Neural progenitor cell (in vitro differentiated cells): ENCODE data around the gene HCCS. TPM values are rescaled to one million over a fixed set of nuclear protein-coding genes. Genes with fewer than 3 reads are reported as not detected.

Experiments
- DNase-seq: peaks from one replicate; pipeline ENCODE4 v3.0.0-alpha.2; 2016; ENCODE audit warnings: low spot score
- H2AFZ ChIP-seq: fragments of 200-600 bp; sonication (generic); replicated peaks from 2 replicates; pipeline ENCODE4 v1.6.1; 2016; ENCODE audit warnings: antibody characterized with exemption
- H3F3A ChIP-seq: fragments of 200-600 bp; sonication (generic); 2 replicates; pipeline ENCODE4 v1.6.1; 2016; ENCODE audit warnings: antibody characterized with exemption, low read depth
- H3K27ac ChIP-seq: fragments of 200-600 bp; sonication (generic); 2 replicates; pipeline ENCODE4 v1.5.1; 2016; ENCODE audit warnings: mild to moderate bottlenecking
- H3K27me3 ChIP-seq: fragments of 200-600 bp; sonication (generic); 2 replicates; pipeline ENCODE4 v1.6.1; 2016; ENCODE audit warnings: mild to moderate bottlenecking, moderate library complexity
- H3K36me3 ChIP-seq: fragments of 200-600 bp; sonication (generic); 2 replicates; pipeline ENCODE4 v1.5.1; 2016
- H3K4me1 ChIP-seq: fragments of 200-600 bp; sonication (generic); 2 replicates; pipeline ENCODE4 v1.6.1; 2016; ENCODE audit warnings: mixed run types
- H3K4me2 ChIP-seq: fragments of 200-600 bp; sonication (generic); 2 replicates; pipeline ENCODE4 v1.6.1; 2016
- H3K4me3 ChIP-seq: fragments of 200-600 bp; sonication (generic); 2 replicates; pipeline ENCODE4 v1.5.1; 2016
- H3K79me2 ChIP-seq: fragments of 200-600 bp; sonication (generic); 2 replicates; pipeline ENCODE4 v1.6.1; 2016; ENCODE audit warnings: low read depth
- H3K9ac ChIP-seq: fragments of 200-600 bp; sonication (generic); 2 replicates; pipeline ENCODE4 v1.6.1; 2016
- H3K9me3 ChIP-seq: fragments of 200-600 bp; sonication (generic); 2 replicates; pipeline ENCODE4 v1.5.1; 2016; ENCODE audit warnings: low read depth
- H4K20me1 ChIP-seq: fragments of 200-600 bp; sonication (generic); 2 replicates; pipeline ENCODE4 v1.6.1; 2016; ENCODE audit warnings: low read depth
- H3K27ac Mint-ChIP-seq: 3 replicates; pipeline ENCODE4 v1.8.0; 2021; ENCODE audit warnings: mixed read lengths
- H3K27me3 Mint-ChIP-seq: 2 replicates; pipeline ENCODE4 v1.8.0; 2022; ENCODE audit warnings: low read depth, mild to moderate bottlenecking, inconsistent platforms, moderate library complexity, mixed read lengths; ENCODE audit not compliant: insufficient read depth
- H3K36me3 Mint-ChIP-seq: 3 replicates; pipeline ENCODE4 v1.8.0; 2021; ENCODE audit warnings: mixed read lengths
- H3K4me1 Mint-ChIP-seq: 3 replicates; pipeline ENCODE4 v1.8.0; 2021; ENCODE audit warnings: mixed read lengths
- H3K4me3 Mint-ChIP-seq: 3 replicates; pipeline ENCODE4 v1.8.0; 2021; ENCODE audit warnings: mild to moderate bottlenecking, moderate library complexity, mixed read lengths
- H3K9me3 Mint-ChIP-seq: 3 replicates; pipeline ENCODE4 v1.8.0; 2020; ENCODE audit warnings: mixed read lengths
- CTCF ChIP-seq: fragments of 200-600 bp; sonication (generic); IDR thresholded peaks from 2 replicates; pipeline ENCODE4 v1.5.1; 2017; ENCODE audit warnings: antibody characterized with exemption, mild to moderate bottlenecking
- EZH2 ChIP-seq: fragments of 200-600 bp; sonication (generic); IDR thresholded peaks from 2 replicates; pipeline ENCODE4 v1.6.1; 2017; ENCODE audit warnings: antibody characterized with exemption, mild to moderate bottlenecking, moderate library complexity
- EZH2phosphoT487 ChIP-seq: fragments of 200-600 bp; sonication (generic); IDR thresholded peaks from 2 replicates; pipeline ENCODE4 v1.6.1; 2017; ENCODE audit warnings: antibody characterized with exemption
- total RNA-seq: library from RNA; depleted of rRNA; stranded (reverse); fragments of >200 nt; gene quantifications from 2 replicates; pipeline ENCODE4 v1.2.3, GENCODE V29; 2015; ENCODE audit warnings: low replicate concordance

HCCS gene
- total RNA-seq, 1 donor from 2014 or later, result 19.8 TPM

DNA sequence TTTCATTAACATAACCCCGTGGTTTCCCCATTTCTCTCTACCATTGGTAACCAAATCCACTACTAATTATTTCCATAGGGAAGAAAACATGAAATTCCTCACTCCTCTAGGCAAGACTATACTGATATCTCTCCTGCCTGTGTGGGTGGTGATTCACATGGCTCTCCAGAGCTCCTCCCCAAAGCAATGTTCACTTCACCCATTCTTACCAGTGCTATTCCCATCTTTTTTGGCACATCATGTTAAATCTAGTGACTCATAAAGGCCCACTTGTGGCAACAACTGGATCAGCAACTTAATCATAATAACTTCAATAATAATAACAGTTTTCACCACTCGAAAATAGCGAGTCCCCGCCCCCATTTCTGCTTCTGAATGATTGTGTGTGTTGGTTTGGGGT is 6.1 kb upstream of the HCCS start:
- no peak for DNase-seq
- H3K36me3 Mint-ChIP-seq, result peaks cover 2% of the 10 kb centered on the region
- Histone ChIP-seq H4K20me1 (no peaks in the 10 kb centered on the region), H2AFZ (no peak overlapping the region), H3K36me3 (no peaks in the 10 kb centered on the region), H3F3A (no peaks in the 10 kb centered on the region), H3K9me3 (no peaks in the 10 kb centered on the region), H3K27me3 (no peaks in the 10 kb centered on the region), H3K9ac (no peak overlapping the region), H3K4me3 (no peak overlapping the region), H3K4me1 (no peaks in the 10 kb centered on the region), H3K27ac (no peak overlapping the region), H3K79me2 (no peaks in the 10 kb centered on the region), H3K4me2 (no peak overlapping the region)
- no peak overlapping the region for H3K4me3 Mint-ChIP-seq
- no peak overlapping the region for H3K27ac Mint-ChIP-seq
- TF ChIP-seq CTCF (no peak), EZH2 (no peak), EZH2phosphoT487 (no peak)
- H3K9me3 Mint-ChIP-seq, result no peaks in the 10 kb centered on the region
- H3K27me3 Mint-ChIP-seq, result peaks cover 3% of the 10 kb centered on the region
- H3K4me1 Mint-ChIP-seq, result peaks cover 23% of the 10 kb centered on the region

- H3K27me3 Mint-ChIP-seq, result peaks cover 3% of the 10 kb centered on the region
- no peaks in the 10 kb centered on the region for H3F3A ChIP-seq
- H3K4me1 ChIP-seq, result no peaks in the 10 kb centered on the region
- H3K79me2 ChIP-seq, result peaks cover 22% of the 10 kb centered on the region
- no peak overlapping the region for H3K4me2 ChIP-seq
- DNase-seq, result no peak
- H2AFZ ChIP-seq, result no peak overlapping the region
- no peak overlapping the region for H3K9ac ChIP-seq
- peaks cover 3% of the 10 kb centered on the region for H3K4me1 Mint-ChIP-seq
- H3K27ac Mint-ChIP-seq, result no peak overlapping the region
- H3K4me3 ChIP-seq, result no peak overlapping the region
- H4K20me1 ChIP-seq, result peaks cover 7% of the 10 kb centered on the region
- H3K9me3 Mint-ChIP-seq, result peaks cover 3% of the 10 kb centered on the region
- no peak overlapping the region for H3K27ac ChIP-seq
- no peak for TF ChIP-seq EZH2phosphoT487
- no peak for TF ChIP-seq EZH2
- TF ChIP-seq CTCF, result no peak
- H3K27me3 ChIP-seq, result no peaks in the 10 kb centered on the region
- no peaks in the 10 kb centered on the region for H3K36me3 ChIP-seq
- no peaks in the 10 kb centered on the region for H3K9me3 ChIP-seq
- H3K36me3 Mint-ChIP-seq, result peaks cover 2% of the 10 kb centered on the region
- no peak overlapping the region for H3K4me3 Mint-ChIP-seq
These were observed 2.7 kb upstream of the HCCS start for GRCh38 chrX:11108253-11108941.

GRCh38 chrX:11109968-11110367 is 1.2 kb upstream of the HCCS start:
- Histone ChIP-seq H2AFZ (no peak overlapping the region), H3K9me3 (no peaks in the 10 kb centered on the region), H3K4me2 (peak overlapping the region; percentile 72), H3K79me2 (peaks cover 30% of the 10 kb centered on the region), H4K20me1 (peaks cover 7% of the 10 kb centered on the region), H3K27ac (no peak overlapping the region), H3F3A (no peaks in the 10 kb centered on the region), H3K9ac (no peak overlapping the region), H3K4me1 (no peaks in the 10 kb centered on the region), H3K4me3 (no peak overlapping the region), H3K27me3 (no peaks in the 10 kb centered on the region), H3K36me3 (no peaks in the 10 kb centered on the region)
- peaks cover 3% of the 10 kb centered on the region for H3K9me3 Mint-ChIP-seq
- no peak overlapping the region for H3K27ac Mint-ChIP-seq
- no peak overlapping the region for H3K4me3 Mint-ChIP-seq
- peaks cover 3% of the 10 kb centered on the region for H3K36me3 Mint-ChIP-seq
- DNase-seq, result no peak
- peaks cover 3% of the 10 kb centered on the region for H3K4me1 Mint-ChIP-seq
- H3K27me3 Mint-ChIP-seq, result peaks cover 3% of the 10 kb centered on the region
- TF ChIP-seq EZH2phosphoT487 (no peak), EZH2 (no peak), CTCF (no peak)
